Measurements from ENCODE around the gene TMEM30A. TPM values are rescaled to one million over a fixed set of nuclear protein-coding genes. Genes with fewer than 3 reads are reported as not detected.

The TMEM30A gene
- total RNA-seq = 169 and 178 TPM in 2 replicates

GRCh38 chr6:75284632-75285282, at the start of gene TMEM30A:
Gene TMEM30A, minus strand, starts transcription at chr6:75284792. Its CDS starts 154 bp downstream, at chr6:75284638.

GRCh38 chr6:75243333-75244062, 41.1 kb downstream of the TMEM30A start, which contains the start of gene COX7A2:
Gene COX7A2, minus strand, starts transcription at chr6:75243801. Its CDS starts 67 bp downstream, at chr6:75243734.

DNA sequence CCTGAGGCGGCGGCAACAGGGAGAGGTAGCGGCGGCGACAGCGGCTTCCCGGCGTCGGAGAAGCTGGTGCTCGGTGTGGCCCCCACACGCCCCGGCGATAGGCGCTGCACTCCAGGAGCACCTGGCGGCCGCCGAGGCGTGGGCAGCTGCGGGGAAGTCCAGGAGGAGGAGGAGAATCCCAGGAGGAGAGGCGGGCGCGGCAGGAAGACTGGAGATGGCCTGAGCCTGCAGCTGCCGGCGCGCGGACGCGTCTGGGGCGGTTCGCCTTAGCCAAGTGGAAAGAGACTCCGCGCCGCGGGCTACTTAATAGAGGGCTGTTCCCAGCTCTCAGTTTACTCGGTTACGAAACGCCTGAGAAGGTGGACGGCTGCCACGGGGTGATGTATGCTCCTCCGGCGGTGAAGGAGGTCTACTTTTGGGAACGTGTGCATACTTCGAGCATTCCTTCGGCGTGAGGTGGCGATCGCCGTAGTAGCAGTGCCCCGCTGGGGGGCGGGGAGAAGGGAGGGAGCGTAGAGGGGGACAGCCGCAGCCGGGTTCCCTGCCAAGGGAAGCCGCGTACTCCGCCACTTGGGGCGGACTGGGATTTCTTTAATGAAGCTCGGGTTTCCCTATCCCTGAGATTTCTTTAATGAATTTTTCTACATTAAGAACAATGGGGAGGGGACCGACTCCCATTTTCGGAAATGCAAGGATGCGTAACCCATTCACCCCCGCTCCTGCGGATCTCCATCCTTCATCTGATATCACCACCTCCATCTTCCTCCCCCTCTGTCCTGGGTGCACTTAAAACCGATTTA, 78.6 kb downstream of the TMEM30A start, which contains the start of gene COL12A1:
COL12A1 (minus strand) TSS at position 278 of the 800 bp plus-strand sequence. CDS start 3,261 bp downstream, outside the sequence.

Other genes starting within 250 kb of the TMEM30A start
- 328 and 349 TPM in 2 replicates for gene COL12A1, start 78.7 kb downstream of the TMEM30A start, total RNA-seq
- gene COX7A2, start 41.0 kb downstream of the TMEM30A start, total RNA-seq = 122 and 170 TPM in 2 replicates
- 5.2 and 7.3 TPM in 2 replicates for gene FILIP1, start 209.0 kb upstream of the TMEM30A start, total RNA-seq

All from aortic smooth muscle cell (primary cell).